ENCODE data around the gene WDR76.

DNA sequence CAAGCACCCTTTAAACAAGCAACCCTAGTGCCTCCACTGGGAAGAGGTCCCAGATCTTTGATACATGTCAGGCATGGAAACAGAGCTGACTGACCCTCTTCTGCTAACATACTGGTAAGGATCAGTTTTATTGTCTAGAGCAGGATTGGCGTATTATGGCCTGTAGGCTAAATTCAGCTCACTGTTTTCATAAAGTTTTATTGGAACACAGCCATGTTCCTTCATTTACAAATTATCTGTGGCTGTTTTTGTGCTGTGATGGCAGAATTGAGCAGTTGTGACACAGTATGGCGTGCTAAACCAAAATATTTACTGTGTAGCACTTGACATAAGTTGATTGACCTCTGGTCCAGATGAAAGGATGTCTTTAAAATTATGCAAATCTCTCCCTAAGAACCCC lies 45.0 kb downstream of the WDR76 start:
- TF ChIP-seq GATA2 (IDR thresholded peaks at IDR 0.05; ENCODE audit: low read depth, low read length) (no peak), GATA3 (IDR thresholded peaks at IDR 0.05; ENCODE audit: low read depth, low read length) (no peak)

Data from SH-SY5Y (cell line).